ENCODE data around the gene SPTAN1.

SPTAN1 gene

GRCh38 chr9:128588581-128589233 is 36.3 kb downstream of the SPTAN1 start:
- whole genome bisulfite sequencing, 2 donors (ENCODE audit: extremely low coverage in 2 of 2, insufficient read length in 2 of 2, insufficient replicate concordance in 1 of 2): no CpG with 5 or more reads among the region's 11 CpGs

GRCh38 chr9:128593039-128593438 is 40.7 kb downstream of the SPTAN1 start:
- no peaks in the 10 kb centered on the region for H3K27me3 ChIP-seq (ENCODE audit: control insufficient read depth in 3 of 3, insufficient read depth in 3 of 3, low read depth in 1 of 3, low read length in 3 of 3)

More at GRCh38 chr9:128588581-128589233, 36.3 kb downstream of the SPTAN1 start:
- H3K36me3 ChIP-seq (replicated peaks in 1 of 2; ENCODE audit: control insufficient read depth in 2 of 2, insufficient read depth in 2 of 2, low read length in 2 of 2): peaks cover 62 to 94% of the 10 kb centered on the region in 2 donors
- H3K4me2 ChIP-seq (ENCODE audit: insufficient read depth, low read length, poor library complexity, severe bottlenecking): no peak overlapping the region
- no peak overlapping the region for H2BK12ac ChIP-seq (ENCODE audit: low read length)
- no peak overlapping the region for H2BK120ac ChIP-seq (ENCODE audit: low read depth, low read length)
- H3K14ac ChIP-seq (ENCODE audit: low read length): no peak overlapping the region
- H2AK5ac ChIP-seq (ENCODE audit: low read depth, low read length): no peak overlapping the region
- H2BK5ac ChIP-seq (ENCODE audit: low read length): no peak overlapping the region
- H2AFZ ChIP-seq (ENCODE audit: low read length): no peak overlapping the region
- H3K4ac ChIP-seq (ENCODE audit: low read length): no peak overlapping the region
- no peak overlapping the region for H4K8ac ChIP-seq (ENCODE audit: low read depth, low read length)
- H3K9ac ChIP-seq (ENCODE audit: low read depth, low read length, poor library complexity): no peak overlapping the region
- no peak overlapping the region for H3K4me3 ChIP-seq (ENCODE audit: low read length in 2 of 2)
- no peaks in the 10 kb centered on the region for H3K4me1 ChIP-seq (ENCODE audit: control insufficient read depth in 2 of 2, insufficient read depth in 1 of 2, low read depth in 1 of 2, low read length in 2 of 2)
- H3K23ac ChIP-seq (ENCODE audit: low read depth, low read length, poor library complexity): no peak overlapping the region
- H4K91ac ChIP-seq (ENCODE audit: low read depth, low read length, poor library complexity): no peak overlapping the region
- no peak overlapping the region for H2BK15ac ChIP-seq (ENCODE audit: low read length)
- no peaks in the 10 kb centered on the region for H3K79me1 ChIP-seq (ENCODE audit: low read depth, low read length)
- H3K27ac ChIP-seq (replicated peaks; ENCODE audit: low read length): no peak overlapping the region
- H3K18ac ChIP-seq (ENCODE audit: low read length): no peak overlapping the region
- no peaks in the 10 kb centered on the region for H3K27me3 ChIP-seq (ENCODE audit: control insufficient read depth in 3 of 3, insufficient read depth in 3 of 3, low read depth in 1 of 3, low read length in 3 of 3)
- no peaks in the 10 kb centered on the region for H3K9me3 ChIP-seq (replicated peaks in 1 of 2; ENCODE audit: control insufficient read depth in 2 of 2, insufficient read depth in 1 of 2, low read depth in 1 of 2, low read length in 2 of 2)
- no peak for DNase-seq (ENCODE audit: low spot score)

GRCh38 chr9:128593856-128594255 is 41.5 kb downstream of the SPTAN1 start:
- Histone ChIP-seq H3K36me3 (replicated peaks in 1 of 2; ENCODE audit: control insufficient read depth in 2 of 2, insufficient read depth in 2 of 2, low read length in 2 of 2) (peaks cover 47 to 92% of the 10 kb centered on the region in 2 donors), H2AFZ (ENCODE audit: low read length) (no peak overlapping the region), H3K18ac (ENCODE audit: low read length) (no peak overlapping the region), H3K9me3 (replicated peaks in 1 of 2; ENCODE audit: control insufficient read depth in 2 of 2, insufficient read depth in 1 of 2, low read depth in 1 of 2, low read length in 2 of 2) (no peaks in the 10 kb centered on the region), H3K27me3 (ENCODE audit: control insufficient read depth in 3 of 3, insufficient read depth in 3 of 3, low read depth in 1 of 3, low read length in 3 of 3) (no peaks in the 10 kb centered on the region), H3K23ac (ENCODE audit: low read depth, low read length, poor library complexity) (no peak overlapping the region), H2BK120ac (ENCODE audit: low read depth, low read length) (no peak overlapping the region), H4K91ac (ENCODE audit: low read depth, low read length, poor library complexity) (no peak overlapping the region), H2BK12ac (ENCODE audit: low read length) (no peak overlapping the region), H3K4ac (ENCODE audit: low read length) (no peak overlapping the region), H2AK5ac (ENCODE audit: low read depth, low read length) (no peak overlapping the region), H3K4me3 (ENCODE audit: low read length in 2 of 2) (no peak overlapping the region), H3K79me1 (ENCODE audit: low read depth, low read length) (no peaks in the 10 kb centered on the region), H2BK5ac (ENCODE audit: low read length) (no peak overlapping the region), H3K14ac (ENCODE audit: low read length) (no peak overlapping the region), H3K27ac (replicated peaks; ENCODE audit: low read length) (no peak overlapping the region), H3K9ac (ENCODE audit: low read depth, low read length, poor library complexity) (no peak overlapping the region), H2BK15ac (ENCODE audit: low read length) (no peak overlapping the region), H4K8ac (ENCODE audit: low read depth, low read length) (no peak overlapping the region), H3K4me2 (ENCODE audit: insufficient read depth, low read length, poor library complexity, severe bottlenecking) (no peak overlapping the region), H3K4me1 (ENCODE audit: control insufficient read depth in 2 of 2, insufficient read depth in 1 of 2, low read depth in 1 of 2, low read length in 2 of 2) (no peaks in the 10 kb centered on the region)
- no CpG with 5 or more reads among the region's 9 CpGs for WGBS, 2 donors (ENCODE audit: extremely low coverage in 2 of 2, insufficient read length in 2 of 2, insufficient replicate concordance in 1 of 2)
- no peak for DNase-seq (ENCODE audit: low spot score)

More at GRCh38 chr9:128593039-128593438, 40.7 kb downstream of the SPTAN1 start:
- no peaks in the 10 kb centered on the region for H3K79me1 ChIP-seq (ENCODE audit: low read depth, low read length)
- DNase-seq (ENCODE audit: low spot score): no peak
- no peak overlapping the region for H3K14ac ChIP-seq (ENCODE audit: low read length)
- H2BK12ac ChIP-seq (ENCODE audit: low read length): no peak overlapping the region
- no peak overlapping the region for H2AK5ac ChIP-seq (ENCODE audit: low read depth, low read length)
- no CpG with 5 or more reads among the region's 6 CpGs for WGBS, 2 donors (ENCODE audit: extremely low coverage in 2 of 2, insufficient read length in 2 of 2, insufficient replicate concordance in 1 of 2)
- no peaks in the 10 kb centered on the region for H3K9me3 ChIP-seq (replicated peaks in 1 of 2; ENCODE audit: control insufficient read depth in 2 of 2, insufficient read depth in 1 of 2, low read depth in 1 of 2, low read length in 2 of 2)
- no peak overlapping the region for H3K18ac ChIP-seq (ENCODE audit: low read length)
- no peaks in the 10 kb centered on the region for H3K4me1 ChIP-seq (ENCODE audit: control insufficient read depth in 2 of 2, insufficient read depth in 1 of 2, low read depth in 1 of 2, low read length in 2 of 2)
- no peak overlapping the region for H2AFZ ChIP-seq (ENCODE audit: low read length)
- H4K91ac ChIP-seq (ENCODE audit: low read depth, low read length, poor library complexity): no peak overlapping the region
- no peak overlapping the region for H2BK5ac ChIP-seq (ENCODE audit: low read length)
- no peak overlapping the region for H3K4me3 ChIP-seq (ENCODE audit: low read length in 2 of 2)
- H3K36me3 ChIP-seq (replicated peaks in 1 of 2; ENCODE audit: control insufficient read depth in 2 of 2, insufficient read depth in 2 of 2, low read length in 2 of 2): peaks cover 48 to 92% of the 10 kb centered on the region in 2 donors
- H4K8ac ChIP-seq (ENCODE audit: low read depth, low read length): no peak overlapping the region
- H3K4ac ChIP-seq (ENCODE audit: low read length): no peak overlapping the region
- H3K9ac ChIP-seq (ENCODE audit: low read depth, low read length, poor library complexity): no peak overlapping the region
- no peak overlapping the region for H3K27ac ChIP-seq (replicated peaks; ENCODE audit: low read length)
- H2BK120ac ChIP-seq (ENCODE audit: low read depth, low read length): no peak overlapping the region
- H3K23ac ChIP-seq (ENCODE audit: low read depth, low read length, poor library complexity): no peak overlapping the region
- H3K4me2 ChIP-seq (ENCODE audit: insufficient read depth, low read length, poor library complexity, severe bottlenecking): no peak overlapping the region
- no peak overlapping the region for H2BK15ac ChIP-seq (ENCODE audit: low read length)

GRCh38 chr9:128595471-128595870 is 43.1 kb downstream of the SPTAN1 start:
- Histone ChIP-seq H2AFZ (ENCODE audit: low read length) (no peak overlapping the region), H3K4me3 (ENCODE audit: low read length in 2 of 2) (no peak overlapping the region), H3K27me3 (ENCODE audit: control insufficient read depth in 3 of 3, insufficient read depth in 3 of 3, low read depth in 1 of 3, low read length in 3 of 3) (no peaks in the 10 kb centered on the region), H2BK12ac (ENCODE audit: low read length) (no peak overlapping the region), H3K36me3 (replicated peaks in 1 of 2; ENCODE audit: control insufficient read depth in 2 of 2, insufficient read depth in 2 of 2, low read length in 2 of 2) (peaks cover 48 to 97% of the 10 kb centered on the region in 2 donors), H3K4ac (ENCODE audit: low read length) (no peak overlapping the region), H3K9ac (ENCODE audit: low read depth, low read length, poor library complexity) (no peak overlapping the region), H3K18ac (ENCODE audit: low read length) (no peak overlapping the region), H3K4me2 (ENCODE audit: insufficient read depth, low read length, poor library complexity, severe bottlenecking) (no peak overlapping the region), H4K91ac (ENCODE audit: low read depth, low read length, poor library complexity) (no peak overlapping the region), H3K14ac (ENCODE audit: low read length) (no peak overlapping the region), H3K23ac (ENCODE audit: low read depth, low read length, poor library complexity) (no peak overlapping the region), H2BK15ac (ENCODE audit: low read length) (no peak overlapping the region), H2BK5ac (ENCODE audit: low read length) (no peak overlapping the region), H3K27ac (replicated peaks; ENCODE audit: low read length) (no peak overlapping the region), H3K9me3 (replicated peaks in 1 of 2; ENCODE audit: control insufficient read depth in 2 of 2, insufficient read depth in 1 of 2, low read depth in 1 of 2, low read length in 2 of 2) (no peaks in the 10 kb centered on the region), H3K79me1 (ENCODE audit: low read depth, low read length) (no peaks in the 10 kb centered on the region), H2AK5ac (ENCODE audit: low read depth, low read length) (no peak overlapping the region), H2BK120ac (ENCODE audit: low read depth, low read length) (no peak overlapping the region), H4K8ac (ENCODE audit: low read depth, low read length) (no peak overlapping the region), H3K4me1 (ENCODE audit: control insufficient read depth in 2 of 2, insufficient read depth in 1 of 2, low read depth in 1 of 2, low read length in 2 of 2) (no peaks in the 10 kb centered on the region)
- WGBS, 2 donors (ENCODE audit: extremely low coverage in 2 of 2, insufficient read length in 2 of 2, insufficient replicate concordance in 1 of 2): no CpG with 5 or more reads among the region's 4 CpGs
- DNase-seq (ENCODE audit: low spot score): no peak
